Nephron progenitor cell (in vitro differentiated cells): Measurements from ENCODE around the gene SYN1.

Source experiments
- DNase-seq: peaks from one replicate; pipeline ENCODE4 v3.0.0; 2021
- H3K27ac Mint-ChIP-seq: 2 replicates; pipeline ENCODE4 v1.8.0; 2021; ENCODE audit warnings: mild to moderate bottlenecking, moderate library complexity, mixed read lengths
- H3K27me3 Mint-ChIP-seq: 2 replicates; pipeline ENCODE4 v1.8.0; 2021; ENCODE audit warnings: mild to moderate bottlenecking, low read depth, mixed read lengths; ENCODE audit not compliant: poor library complexity
- H3K36me3 Mint-ChIP-seq: 2 replicates; pipeline ENCODE4 v1.8.0; 2021; ENCODE audit warnings: low read depth, mixed read lengths
- H3K4me1 Mint-ChIP-seq: 2 replicates; pipeline ENCODE4 v1.8.0; 2021; ENCODE audit warnings: mixed read lengths
- H3K4me3 Mint-ChIP-seq: 2 replicates; pipeline ENCODE4 v1.8.0; 2021; ENCODE audit warnings: mild to moderate bottlenecking, moderate library complexity, mixed read lengths
- H3K9me3 Mint-ChIP-seq: 2 replicates; pipeline ENCODE4 v1.8.0; 2021; ENCODE audit warnings: mild to moderate bottlenecking, moderate library complexity, mixed read lengths
- TF ChIP-seq, protein P1 (sequence below): fragments of 200-600 bp; sonication (generic); IDR thresholded peaks from 2 replicates; pipeline ENCODE4 v1.5.0; 2021; ENCODE audit warnings: antibody characterized with exemption

SYN1 gene

GRCh38 chrX:47564438-47565085 is 55.1 kb downstream of the SYN1 start:
- peaks cover 37% of the 10 kb centered on the region for H3K36me3 Mint-ChIP-seq
- H3K4me1 Mint-ChIP-seq: peaks cover 36% of the 10 kb centered on the region
- DNase-seq: no peak
- H3K4me3 Mint-ChIP-seq: peak overlapping the region; percentile 24
- no peak overlapping the region for H3K27ac Mint-ChIP-seq
- TF ChIP-seq, protein P1, sequence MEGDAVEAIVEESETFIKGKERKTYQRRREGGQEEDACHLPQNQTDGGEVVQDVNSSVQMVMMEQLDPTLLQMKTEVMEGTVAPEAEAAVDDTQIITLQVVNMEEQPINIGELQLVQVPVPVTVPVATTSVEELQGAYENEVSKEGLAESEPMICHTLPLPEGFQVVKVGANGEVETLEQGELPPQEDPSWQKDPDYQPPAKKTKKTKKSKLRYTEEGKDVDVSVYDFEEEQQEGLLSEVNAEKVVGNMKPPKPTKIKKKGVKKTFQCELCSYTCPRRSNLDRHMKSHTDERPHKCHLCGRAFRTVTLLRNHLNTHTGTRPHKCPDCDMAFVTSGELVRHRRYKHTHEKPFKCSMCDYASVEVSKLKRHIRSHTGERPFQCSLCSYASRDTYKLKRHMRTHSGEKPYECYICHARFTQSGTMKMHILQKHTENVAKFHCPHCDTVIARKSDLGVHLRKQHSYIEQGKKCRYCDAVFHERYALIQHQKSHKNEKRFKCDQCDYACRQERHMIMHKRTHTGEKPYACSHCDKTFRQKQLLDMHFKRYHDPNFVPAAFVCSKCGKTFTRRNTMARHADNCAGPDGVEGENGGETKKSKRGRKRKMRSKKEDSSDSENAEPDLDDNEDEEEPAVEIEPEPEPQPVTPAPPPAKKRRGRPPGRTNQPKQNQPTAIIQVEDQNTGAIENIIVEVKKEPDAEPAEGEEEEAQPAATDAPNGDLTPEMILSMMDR: no peak
- peaks cover 69% of the 10 kb centered on the region for H3K9me3 Mint-ChIP-seq
- no peaks in the 10 kb centered on the region for H3K27me3 Mint-ChIP-seq

DNA sequence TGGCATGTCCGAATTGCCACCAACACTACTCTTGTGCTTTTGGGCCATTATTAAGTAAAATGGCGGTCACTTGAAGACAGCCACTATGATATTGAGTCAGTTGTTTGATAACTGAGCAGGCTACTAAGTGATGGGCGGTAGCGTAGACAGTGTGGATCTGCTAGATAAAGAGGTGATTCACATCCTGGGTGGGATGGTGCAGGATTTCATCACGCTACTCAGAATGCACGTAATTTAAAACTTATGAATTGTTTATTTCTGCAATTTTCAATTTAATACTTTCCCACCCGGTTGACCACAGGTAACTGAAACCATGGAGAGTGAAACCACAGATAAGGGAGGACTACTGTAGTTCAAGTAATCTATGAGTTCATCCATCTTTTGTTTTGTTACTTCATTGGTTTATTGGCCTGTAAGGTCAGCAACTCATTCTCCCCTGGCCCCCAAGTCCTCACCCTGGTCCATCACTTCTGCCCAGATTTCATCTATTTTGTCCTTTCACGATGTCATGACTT is 55.8 kb downstream of the SYN1 start:
- no peak overlapping the region for H3K27ac Mint-ChIP-seq
- peaks cover 31% of the 10 kb centered on the region for H3K36me3 Mint-ChIP-seq
- TF ChIP-seq, protein P1: no peak
- no peaks in the 10 kb centered on the region for H3K27me3 Mint-ChIP-seq
- H3K4me3 Mint-ChIP-seq: peak overlapping the region; percentile 64
- DNase-seq: no peak
- H3K9me3 Mint-ChIP-seq: peaks cover 64% of the 10 kb centered on the region
- H3K4me1 Mint-ChIP-seq: peaks cover 39% of the 10 kb centered on the region

DNA sequence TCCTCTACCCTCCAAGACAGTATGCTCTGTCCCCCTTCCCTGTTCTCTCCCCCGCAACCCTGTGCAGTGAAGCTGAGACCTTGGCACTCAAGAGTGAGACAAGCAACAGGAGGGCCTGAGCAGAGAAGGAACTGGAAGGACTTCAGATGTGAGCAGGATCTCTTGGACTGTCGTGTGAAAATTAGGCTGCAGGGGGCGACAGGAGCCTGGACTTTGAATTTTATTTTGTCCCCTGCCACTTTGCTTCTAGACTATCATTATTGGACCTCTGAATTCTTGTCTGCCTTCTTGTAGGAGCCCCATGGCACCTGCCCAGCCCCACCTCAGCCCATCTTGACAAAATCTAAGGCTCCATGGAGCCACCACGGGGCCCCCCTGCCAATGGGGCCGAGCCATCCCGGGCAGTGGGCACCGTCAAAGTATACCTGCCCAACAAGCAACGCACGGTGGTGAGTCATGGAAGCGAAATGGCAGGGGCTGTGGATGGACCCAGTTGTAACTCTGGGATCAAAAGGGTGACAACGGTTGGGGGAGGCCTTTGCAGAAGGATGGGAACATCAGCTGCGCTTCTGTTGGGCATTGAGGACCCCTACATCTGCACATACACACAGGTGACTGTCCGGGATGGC is 56.9 kb downstream of the SYN1 start:
- peaks cover 26% of the 10 kb centered on the region for H3K36me3 Mint-ChIP-seq
- peak overlapping the region; percentile 81 for H3K27ac Mint-ChIP-seq
- peak overlapping the region; percentile 81 for H3K4me3 Mint-ChIP-seq
- TF ChIP-seq, protein P1: peak; percentile 30
- no peaks in the 10 kb centered on the region for H3K27me3 Mint-ChIP-seq
- H3K9me3 Mint-ChIP-seq: peaks cover 64% of the 10 kb centered on the region
- no peak for DNase-seq
- H3K4me1 Mint-ChIP-seq: peaks cover 39% of the 10 kb centered on the region

GRCh38 chrX:47561659-47562151 is 58.0 kb downstream of the SYN1 start:
- peak overlapping the region; percentile 94 for H3K4me3 Mint-ChIP-seq
- peaks cover 20% of the 10 kb centered on the region for H3K36me3 Mint-ChIP-seq
- no peaks in the 10 kb centered on the region for H3K27me3 Mint-ChIP-seq
- DNase-seq: no peak
- peaks cover 42% of the 10 kb centered on the region for H3K4me1 Mint-ChIP-seq
- peaks cover 60% of the 10 kb centered on the region for H3K9me3 Mint-ChIP-seq
- TF ChIP-seq, protein P1: no peak
- H3K27ac Mint-ChIP-seq: peak overlapping the region; percentile 68

- H3K9me3 Mint-ChIP-seq: peaks cover 60% of the 10 kb centered on the region
- H3K27me3 Mint-ChIP-seq: no peaks in the 10 kb centered on the region
- H3K4me1 Mint-ChIP-seq: peaks cover 48% of the 10 kb centered on the region
- H3K36me3 Mint-ChIP-seq: peaks cover 14% of the 10 kb centered on the region
- TF ChIP-seq, protein P1: no peak
- H3K4me3 Mint-ChIP-seq: peak within 1 kb of the TSS; percentile 94
- DNase-seq: peak; percentile 91
- H3K27ac Mint-ChIP-seq: peak within 1 kb of the TSS; percentile 92
Measured at GRCh38 chrX:47560934-47561658, 58.6 kb downstream of the SYN1 start, which contains the start of gene ARAF. TSS of gene ARAF (plus strand) at chrX:47561205. CDS start at chrX:47562968, 1,763 bp downstream.
